NT2/D1 (cell line): ENCODE results near the gene BTBD6.

Experiments
- DNase-seq: peaks from one replicate; pipeline ENCODE4 v3.0.0-alpha.2; 2011; ENCODE audit warnings: low read depth, low spot score
- H3K27me3 ChIP-seq: 2 replicates; pipeline ENCODE4 v1.6.0; 2011; ENCODE audit warnings: mild to moderate bottlenecking; ENCODE audit not compliant: insufficient read length, insufficient read depth
- H3K36me3 ChIP-seq: 2 replicates; pipeline ENCODE4 v1.6.1; 2011; ENCODE audit warnings: mild to moderate bottlenecking, low read length, mixed read lengths; ENCODE audit not compliant: insufficient read depth, insufficient read length
- H3K4me1 ChIP-seq: 2 replicates; pipeline ENCODE4 v1.5.1; 2011; ENCODE audit not compliant: insufficient read depth, insufficient read length
- H3K4me3 ChIP-seq: 2 replicates; pipeline ENCODE4 v1.5.1; 2011; ENCODE audit warnings: low read depth; ENCODE audit not compliant: insufficient read length
- H3K9ac ChIP-seq: 2 replicates; pipeline ENCODE4 v1.6.0; 2011; ENCODE audit warnings: low read depth; ENCODE audit not compliant: insufficient read length
- H3K9me3 ChIP-seq: 2 replicates; pipeline ENCODE4 v1.5.1; 2011; ENCODE audit warnings: mild to moderate bottlenecking, low read length; ENCODE audit not compliant: insufficient read depth
- SUZ12 ChIP-seq: IDR thresholded peaks from 2 replicates; pipeline ENCODE4 v1.6.1; 2011; ENCODE audit not compliant: insufficient read length, insufficient read depth; ENCODE audit errors: extremely low read depth
- YY1 ChIP-seq: IDR thresholded peaks from 2 replicates; pipeline ENCODE4 v1.6.1; 2011; ENCODE audit not compliant: insufficient read length, insufficient read depth
- ZNF274 ChIP-seq: IDR thresholded peaks from 2 replicates; pipeline ENCODE4 v1.6.1; 2011; ENCODE audit warnings: mild to moderate bottlenecking, low read depth, low read length

Gene BTBD6

DNA sequence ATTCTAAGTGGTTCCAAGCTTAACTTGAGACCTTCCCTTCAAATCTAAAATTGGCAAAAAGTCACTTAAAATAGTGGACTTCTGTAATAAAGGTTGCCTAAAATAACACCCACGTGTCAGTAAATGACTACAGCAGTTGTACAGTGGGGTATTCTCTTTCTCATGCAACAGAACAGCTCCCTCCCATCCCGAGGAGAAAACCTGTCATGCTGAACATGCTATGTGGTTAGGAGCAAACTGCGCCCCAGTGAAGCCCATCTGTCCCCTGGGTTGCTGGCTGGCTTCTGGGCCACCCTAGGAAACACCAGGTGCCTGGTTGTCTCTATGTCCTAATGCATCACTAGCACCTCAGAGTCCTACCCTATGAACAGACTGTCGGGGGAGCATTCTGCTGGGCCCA lies 2.7 kb downstream of the BTBD6 start:
- no peak for DNase-seq
- no peak for TF ChIP-seq YY1
- no peak for TF ChIP-seq ZNF274
- no peak for TF ChIP-seq SUZ12
- H3K4me3 ChIP-seq = no peak overlapping the region

DNA sequence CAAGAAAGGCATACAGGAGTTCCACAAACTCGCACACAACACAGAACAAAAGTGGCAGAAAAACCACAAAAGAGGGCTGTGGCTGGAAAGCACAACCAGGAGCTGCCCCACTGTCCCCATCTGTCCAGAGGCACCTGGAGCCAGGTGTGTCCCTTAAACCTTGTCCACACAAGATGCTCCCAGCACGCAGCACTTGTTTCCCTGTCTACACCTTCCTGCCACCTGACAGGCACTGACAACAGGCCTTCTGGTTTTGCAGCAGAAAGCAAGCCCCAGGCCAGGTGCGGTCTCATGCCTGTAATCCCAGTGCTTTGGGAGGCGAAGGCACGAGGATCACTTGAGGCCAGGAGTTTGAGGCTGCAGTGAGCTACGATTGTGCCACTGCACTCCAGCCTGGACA lies 3.6 kb downstream of the BTBD6 start:
- TF ChIP-seq YY1 = no peak
- no peak for TF ChIP-seq SUZ12
- no peak for TF ChIP-seq ZNF274
- no peaks in the 10 kb centered on the region for H3K9me3 ChIP-seq
- peaks cover 44% of the 10 kb centered on the region for H3K36me3 ChIP-seq
- H3K4me1 ChIP-seq = peaks cover 6% of the 10 kb centered on the region
- no peak overlapping the region for H3K4me3 ChIP-seq
- no peak for DNase-seq
- H3K27me3 ChIP-seq = no peaks in the 10 kb centered on the region
- H3K9ac ChIP-seq = no peak overlapping the region

More for the DNA sequence above, 2.7 kb downstream of the BTBD6 start:
- peaks cover 48% of the 10 kb centered on the region for H3K36me3 ChIP-seq
- peaks cover 7% of the 10 kb centered on the region for H3K4me1 ChIP-seq
- no peaks in the 10 kb centered on the region for H3K9me3 ChIP-seq
- no peaks in the 10 kb centered on the region for H3K27me3 ChIP-seq
- no peak overlapping the region for H3K9ac ChIP-seq

DNA sequence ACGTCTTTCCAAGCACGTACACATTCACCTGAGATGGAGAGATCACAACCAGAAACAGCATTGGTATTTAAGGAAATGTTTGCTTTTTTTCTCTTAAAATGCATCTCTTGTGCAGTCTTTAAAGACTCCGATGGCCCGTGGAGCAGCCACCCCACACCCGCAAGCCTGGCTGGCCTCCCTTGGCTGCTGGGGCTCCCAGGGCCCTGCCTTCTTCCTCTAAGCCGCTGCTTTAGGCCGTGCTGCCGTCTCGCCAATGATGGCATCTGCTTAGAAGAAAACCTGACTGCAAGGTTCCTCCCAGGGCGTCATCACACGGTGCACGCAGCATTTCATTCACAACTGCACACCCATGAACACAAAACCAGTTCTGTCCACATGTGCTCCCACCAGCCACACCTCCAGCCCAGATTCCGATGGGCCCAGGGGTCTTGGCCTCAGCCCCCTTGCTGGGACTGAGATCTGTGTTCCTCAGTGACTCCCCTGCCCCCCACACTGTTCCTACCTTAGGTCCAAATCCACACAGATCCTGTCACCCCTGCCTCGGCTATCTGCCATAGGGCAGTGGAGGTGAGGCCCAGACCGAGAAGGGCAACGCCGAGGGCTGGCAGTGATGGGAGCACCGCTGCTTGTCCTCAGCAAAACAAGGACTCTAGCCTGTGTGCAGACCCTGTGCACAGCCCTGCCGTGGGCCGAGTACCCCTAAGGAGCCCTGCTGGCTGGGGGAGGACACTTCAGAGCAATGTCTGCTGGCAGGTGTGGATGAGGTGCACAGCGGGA lies 4.4 kb downstream of the BTBD6 start:
- peaks cover 37% of the 10 kb centered on the region for H3K36me3 ChIP-seq
- H3K4me3 ChIP-seq = no peak overlapping the region
- H3K9ac ChIP-seq = no peak overlapping the region
- H3K27me3 ChIP-seq = no peaks in the 10 kb centered on the region
- H3K4me1 ChIP-seq = peaks cover 3% of the 10 kb centered on the region
- no peak for DNase-seq
- no peaks in the 10 kb centered on the region for H3K9me3 ChIP-seq
- TF ChIP-seq SUZ12 = no peak
- TF ChIP-seq YY1 = no peak
- TF ChIP-seq ZNF274 = no peak

DNA sequence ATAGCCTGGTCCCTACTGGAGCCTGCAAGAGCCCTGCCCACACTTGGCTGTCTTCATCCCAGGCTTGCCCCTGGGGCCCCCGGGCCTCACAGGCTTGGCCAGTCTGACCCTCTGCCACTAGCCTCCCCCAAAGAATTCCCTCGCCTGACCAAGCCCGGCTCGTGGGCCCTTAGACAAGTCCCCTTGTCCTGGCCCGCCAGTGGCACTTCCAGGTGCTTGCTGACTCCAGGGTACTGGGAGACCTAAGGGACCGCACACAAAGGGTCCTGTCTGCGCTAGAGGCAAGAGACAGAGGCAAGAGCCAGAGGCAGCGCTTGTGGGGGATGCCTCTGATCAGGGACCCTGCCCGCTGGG lies 5.0 kb downstream of the BTBD6 start:
- Histone ChIP-seq H3K27me3 (no peaks in the 10 kb centered on the region), H3K4me1 (peaks cover 3% of the 10 kb centered on the region), H3K36me3 (peaks cover 37% of the 10 kb centered on the region), H3K4me3 (no peak overlapping the region), H3K9ac (no peak overlapping the region), H3K9me3 (no peaks in the 10 kb centered on the region)
- TF ChIP-seq YY1 (no peak), SUZ12 (no peak), ZNF274 (no peak)
- no peak for DNase-seq

DNA sequence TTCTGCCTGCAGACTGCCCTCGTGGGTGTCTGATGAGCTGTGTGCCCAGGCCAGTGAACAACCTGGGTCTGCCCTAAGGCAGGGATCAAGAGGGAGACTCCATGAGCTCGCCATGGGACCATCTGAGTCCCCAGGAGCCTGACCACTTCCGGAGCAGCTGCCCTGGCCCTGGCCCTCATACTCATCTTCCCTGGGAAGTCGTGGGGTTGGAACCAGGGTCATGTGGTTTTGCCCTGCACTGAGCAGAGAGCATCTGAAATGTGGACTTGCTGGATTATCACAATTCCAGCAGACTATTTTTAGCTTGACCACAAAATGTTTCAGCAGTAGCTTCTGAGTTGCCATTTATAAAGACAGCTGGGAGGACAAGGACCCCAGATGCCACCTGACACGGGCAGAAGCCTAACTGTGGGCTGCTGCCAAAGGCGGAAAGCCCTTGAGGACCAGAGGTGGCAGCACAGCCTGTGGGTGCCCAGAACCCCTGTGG lies 6.7 kb downstream of the BTBD6 start:
- no peaks in the 10 kb centered on the region for H3K27me3 ChIP-seq
- no peak overlapping the region for H3K4me3 ChIP-seq
- DNase-seq = no peak
- TF ChIP-seq SUZ12 = no peak
- TF ChIP-seq YY1 = no peak
- TF ChIP-seq ZNF274 = no peak
- H3K4me1 ChIP-seq = no peaks in the 10 kb centered on the region
- no peaks in the 10 kb centered on the region for H3K9me3 ChIP-seq
- peaks cover 30% of the 10 kb centered on the region for H3K36me3 ChIP-seq
- H3K9ac ChIP-seq = no peak overlapping the region

DNA sequence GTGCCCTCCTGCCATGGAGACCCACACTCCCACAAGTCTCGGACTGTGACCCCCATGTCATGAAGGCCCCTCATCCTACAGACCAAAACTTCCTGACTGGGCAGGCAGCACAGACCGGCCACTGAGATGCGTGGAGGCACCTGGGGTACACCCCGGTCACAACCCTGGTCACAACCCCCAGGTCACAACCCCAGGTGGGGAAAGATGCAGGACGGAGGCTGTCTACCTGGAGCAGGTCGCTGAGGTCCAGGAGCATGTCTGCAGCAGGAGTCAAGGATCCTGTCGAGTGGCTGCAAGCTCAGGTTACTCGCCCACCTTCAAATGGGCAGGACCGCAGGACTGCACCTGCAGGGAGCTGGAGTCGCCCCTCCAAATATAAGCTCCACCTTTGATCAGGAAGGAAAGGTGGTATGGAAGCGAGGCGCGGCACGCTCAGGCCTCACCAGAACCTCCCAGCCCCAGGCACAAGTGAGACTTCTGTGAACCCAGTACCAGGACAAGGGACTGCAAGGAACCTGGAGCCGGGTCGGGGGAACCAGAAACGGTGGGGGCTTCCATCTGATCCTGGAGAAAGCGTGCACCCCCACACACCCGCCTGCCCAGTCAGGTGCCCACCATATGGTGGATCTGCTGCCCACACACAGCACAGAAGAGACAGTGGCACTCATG lies 8.1 kb downstream of the BTBD6 start:
- TF ChIP-seq SUZ12 (no peak), ZNF274 (no peak), YY1 (no peak)
- Histone ChIP-seq H3K36me3 (peaks cover 16% of the 10 kb centered on the region), H3K4me1 (no peaks in the 10 kb centered on the region), H3K27me3 (no peaks in the 10 kb centered on the region), H3K9me3 (no peaks in the 10 kb centered on the region), H3K9ac (no peak overlapping the region), H3K4me3 (no peak overlapping the region)
- no peak for DNase-seq

DNA sequence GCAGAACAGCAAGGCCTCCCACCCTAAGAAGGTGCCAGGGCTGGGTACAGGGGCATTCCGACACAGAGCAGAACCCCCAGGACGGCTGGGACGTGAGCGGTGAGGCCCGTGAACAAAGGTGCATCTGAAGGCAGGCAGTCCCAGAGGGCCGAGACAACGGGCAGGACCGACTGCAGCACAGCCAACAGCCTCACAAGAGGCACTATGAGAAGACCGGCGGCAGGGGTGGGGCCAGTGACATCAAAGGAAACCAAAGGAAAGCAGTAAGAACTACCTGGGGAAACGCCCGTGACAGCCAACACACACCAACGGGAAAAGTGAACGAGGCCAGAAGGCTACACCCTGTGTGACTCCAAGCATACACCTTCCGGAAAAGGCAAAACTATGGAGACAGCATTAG lies 9.1 kb downstream of the BTBD6 start:
- TF ChIP-seq ZNF274 = no peak
- TF ChIP-seq SUZ12 = no peak
- no peak for TF ChIP-seq YY1
- Histone ChIP-seq H3K4me1 (no peaks in the 10 kb centered on the region), H3K36me3 (peaks cover 9% of the 10 kb centered on the region), H3K9me3 (no peaks in the 10 kb centered on the region), H3K4me3 (no peak overlapping the region), H3K27me3 (no peaks in the 10 kb centered on the region), H3K9ac (peak overlapping the region; percentile 4)
- DNase-seq = no peak
